Measurements from ENCODE around the gene DGKH.
"Not testable (repeated sequence)": the region's sequence is repeated elsewhere in the genome, so short reads cannot be mapped to it uniquely, and the experiment has no call there.

DGKH gene

GRCh38 chr13:42163338-42163737 is 114.9 kb downstream of the DGKH start:
- DNase-seq (ENCODE audit: low read depth) = not testable (repeated sequence)

- not testable (repeated sequence) for DNase-seq (ENCODE audit: low read depth)
These were observed 115.5 kb downstream of the DGKH start for GRCh38 chr13:42163910-42164309.

- no peak for DNase-seq (ENCODE audit: low read depth)
These were observed 116.2 kb downstream of the DGKH start for GRCh38 chr13:42164557-42165125.

GRCh38 chr13:42168496-42168895 is 120.0 kb downstream of the DGKH start:
- DNase-seq (ENCODE audit: low read depth) = no peak

- no peak for DNase-seq (ENCODE audit: low read depth)
These were observed 121.6 kb downstream of the DGKH start for GRCh38 chr13:42170029-42170428.

GRCh38 chr13:42173789-42174343 is 125.4 kb downstream of the DGKH start:
- no peak for DNase-seq (ENCODE audit: low read depth)

- DNase-seq (ENCODE audit: low read depth) = no peak
These were observed 126.1 kb downstream of the DGKH start for GRCh38 chr13:42174344-42175162.

- no peak for DNase-seq (ENCODE audit: low read depth)
These were observed 127.8 kb downstream of the DGKH start for GRCh38 chr13:42176294-42176693.

- no peak for DNase-seq (ENCODE audit: low read depth)
These were observed 128.7 kb downstream of the DGKH start for GRCh38 chr13:42177189-42177588.

- DNase-seq (ENCODE audit: low read depth) = no peak
These were observed 133.0 kb downstream of the DGKH start for GRCh38 chr13:42181381-42181953.

- no peak for DNase-seq (ENCODE audit: low read depth)
These were observed 140.6 kb downstream of the DGKH start for GRCh38 chr13:42189061-42189460.

- DNase-seq (ENCODE audit: low read depth) = no peak
These were observed 142.1 kb downstream of the DGKH start for GRCh38 chr13:42190529-42190928.

- DNase-seq (ENCODE audit: low read depth) = no peak
These were observed 163.4 kb downstream of the DGKH start for GRCh38 chr13:42211704-42212464.

GRCh38 chr13:42214446-42214845 is 166.0 kb downstream of the DGKH start:
- no peak for DNase-seq (ENCODE audit: low read depth)

- DNase-seq (ENCODE audit: low read depth) = no peak
These were observed 167.4 kb downstream of the DGKH start for GRCh38 chr13:42215578-42216421.

- DNase-seq (ENCODE audit: low read depth) = no peak
These were observed 167.9 kb downstream of the DGKH start for GRCh38 chr13:42216422-42216735.

- DNase-seq (ENCODE audit: low read depth) = no peak
These were observed 170.1 kb downstream of the DGKH start for GRCh38 chr13:42218576-42218975.

- no peak for DNase-seq (ENCODE audit: low read depth)
These were observed 170.6 kb downstream of the DGKH start for GRCh38 chr13:42219051-42219450.

GRCh38 chr13:42219876-42220275 is 171.4 kb downstream of the DGKH start:
- DNase-seq (ENCODE audit: low read depth) = no peak

- no peak for DNase-seq (ENCODE audit: low read depth)
These were observed 172.8 kb downstream of the DGKH start for GRCh38 chr13:42221121-42221765.

- no peak for DNase-seq (ENCODE audit: low read depth)
These were observed 175.2 kb downstream of the DGKH start for GRCh38 chr13:42223681-42224080.
